Fibroblast of the aortic adventitia (primary cell): ENCODE measurements around the gene GABRE. TPM values are rescaled to one million over a fixed set of nuclear protein-coding genes. Genes with fewer than 3 reads are reported as not detected.
A peak's percentile ranks its signal among the peaks of the same experiment; 100 is the strongest.

ENCODE experiments used
- DNase-seq: peaks from one replicate; pipeline ENCODE4 v3.0.0-alpha.2; 2010; ENCODE audit warnings: low read depth
- H3K4me3 ChIP-seq: 2 replicates; pipeline ENCODE4 v1.5.1; 2011; ENCODE audit warnings: low read depth, mild to moderate bottlenecking, control low read depth, low read length, moderate library complexity
- total RNA-seq: library from RNA; depleted of rRNA; stranded (reverse); fragments of >200 nt; gene quantifications from 2 replicates; pipeline ENCODE4 v1.2.3, GENCODE V29; 2012; ENCODE audit warnings: low replicate concordance
- TF ChIP-seq, protein P1 (sequence below): IDR thresholded peaks from 2 replicates; pipeline ENCODE4 v1.5.1; 2011; ENCODE audit warnings: mild to moderate bottlenecking, low read length, control low read depth, inconsistent platforms; ENCODE audit not compliant: insufficient read depth

GABRE gene
- total RNA-seq, 1 donor = 33.2 TPM

DNA sequence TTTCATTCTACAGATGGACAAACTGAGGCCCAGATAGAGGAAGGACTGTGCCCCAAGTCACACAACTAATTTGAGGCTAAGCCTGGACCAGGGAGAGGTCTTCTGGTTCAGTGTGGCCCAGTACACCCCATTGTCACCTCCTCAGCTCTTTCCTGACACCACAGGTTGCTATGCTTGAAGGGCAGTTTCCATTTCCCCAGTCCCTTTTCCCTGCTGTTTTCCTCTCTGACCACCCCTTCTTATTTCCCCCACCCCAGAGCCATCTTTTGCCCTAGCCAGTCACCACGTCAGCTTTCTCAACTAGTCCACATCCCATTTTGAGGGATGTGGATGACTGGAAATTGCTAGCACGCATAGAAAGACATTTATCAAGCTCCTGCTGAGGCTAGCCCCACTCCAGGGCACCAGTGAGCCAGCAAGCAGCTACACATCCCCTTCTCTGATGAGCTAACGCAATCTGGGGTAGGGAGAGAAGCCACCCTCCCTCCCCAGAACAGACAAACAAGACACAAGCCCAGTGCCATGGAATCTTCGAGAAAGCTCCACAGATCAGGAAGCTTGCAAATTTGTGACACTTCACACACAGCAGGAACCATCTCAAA lies 1.3 kb downstream of the GABRE start:
- H3K4me3 ChIP-seq = peak overlapping the region; percentile 76
- DNase-seq = peak; percentile 31
- TF ChIP-seq, protein P1, sequence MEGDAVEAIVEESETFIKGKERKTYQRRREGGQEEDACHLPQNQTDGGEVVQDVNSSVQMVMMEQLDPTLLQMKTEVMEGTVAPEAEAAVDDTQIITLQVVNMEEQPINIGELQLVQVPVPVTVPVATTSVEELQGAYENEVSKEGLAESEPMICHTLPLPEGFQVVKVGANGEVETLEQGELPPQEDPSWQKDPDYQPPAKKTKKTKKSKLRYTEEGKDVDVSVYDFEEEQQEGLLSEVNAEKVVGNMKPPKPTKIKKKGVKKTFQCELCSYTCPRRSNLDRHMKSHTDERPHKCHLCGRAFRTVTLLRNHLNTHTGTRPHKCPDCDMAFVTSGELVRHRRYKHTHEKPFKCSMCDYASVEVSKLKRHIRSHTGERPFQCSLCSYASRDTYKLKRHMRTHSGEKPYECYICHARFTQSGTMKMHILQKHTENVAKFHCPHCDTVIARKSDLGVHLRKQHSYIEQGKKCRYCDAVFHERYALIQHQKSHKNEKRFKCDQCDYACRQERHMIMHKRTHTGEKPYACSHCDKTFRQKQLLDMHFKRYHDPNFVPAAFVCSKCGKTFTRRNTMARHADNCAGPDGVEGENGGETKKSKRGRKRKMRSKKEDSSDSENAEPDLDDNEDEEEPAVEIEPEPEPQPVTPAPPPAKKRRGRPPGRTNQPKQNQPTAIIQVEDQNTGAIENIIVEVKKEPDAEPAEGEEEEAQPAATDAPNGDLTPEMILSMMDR = no peak

DNA sequence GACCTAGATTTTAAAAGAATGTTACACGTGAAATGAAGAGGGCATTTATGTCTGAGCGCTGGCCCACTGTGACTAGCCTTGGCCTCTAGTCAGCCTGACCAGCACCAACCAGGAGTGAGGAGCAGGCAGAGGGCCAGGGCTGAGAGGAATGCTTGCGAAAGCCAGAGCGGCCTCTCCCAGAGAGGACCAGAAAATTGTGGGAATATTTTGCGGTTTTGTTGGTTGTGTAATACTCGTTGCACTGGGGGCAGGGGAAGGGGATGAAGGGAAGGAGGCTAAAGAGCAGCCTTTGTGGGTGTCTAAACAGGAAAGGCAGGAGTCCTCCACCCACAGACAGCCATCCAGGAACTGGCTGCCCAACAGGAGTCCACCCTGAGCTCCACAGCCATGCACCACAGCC lies 3.8 kb downstream of the GABRE start:
- H3K4me3 ChIP-seq = peak overlapping the region; percentile 56
- peak; percentile 96 for DNase-seq
- TF ChIP-seq, protein P1 = no peak

DNA sequence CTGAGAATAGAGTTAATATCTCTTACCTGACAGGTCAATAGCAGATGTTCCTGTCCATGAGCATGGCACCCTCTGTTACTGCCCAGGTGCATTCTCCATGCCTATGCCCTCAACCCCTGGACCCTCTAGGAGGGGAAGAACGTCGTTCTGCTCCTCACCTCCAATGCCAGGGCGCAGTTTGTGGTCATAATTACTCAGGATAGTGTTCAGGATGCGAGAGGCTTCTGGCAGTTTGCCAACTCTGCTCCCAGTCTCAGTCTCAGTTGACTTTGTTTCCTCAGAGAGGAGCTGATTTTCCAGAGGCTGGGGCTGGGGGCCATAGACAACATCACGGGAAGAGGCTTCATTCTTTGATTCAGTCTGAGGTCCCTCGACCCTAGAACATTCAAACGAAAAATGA lies 4.4 kb downstream of the GABRE start:
- H3K4me3 ChIP-seq = no peak overlapping the region
- TF ChIP-seq, protein P1 = no peak
- DNase-seq = no peak

DNA sequence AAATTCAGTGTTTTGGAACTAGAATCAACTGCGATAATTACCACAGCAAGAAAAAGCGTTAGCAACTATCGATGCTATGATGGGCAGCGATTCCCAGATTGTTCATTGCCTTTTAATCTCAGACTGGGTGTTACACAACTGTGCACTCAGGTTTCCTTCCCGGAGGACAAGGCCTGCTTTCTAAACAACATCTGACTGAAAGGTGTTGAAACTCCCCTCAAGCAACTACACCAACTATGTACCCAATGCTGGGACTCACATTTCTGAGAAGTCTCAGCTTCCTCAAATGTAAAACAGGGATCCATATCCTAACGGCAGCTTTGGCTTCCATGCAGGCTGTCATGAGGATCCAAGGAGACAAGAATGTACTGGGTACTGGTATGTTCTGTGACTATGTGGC lies 8.2 kb downstream of the GABRE start:
- DNase-seq = no peak
- no peak overlapping the region for H3K4me3 ChIP-seq

DNA sequence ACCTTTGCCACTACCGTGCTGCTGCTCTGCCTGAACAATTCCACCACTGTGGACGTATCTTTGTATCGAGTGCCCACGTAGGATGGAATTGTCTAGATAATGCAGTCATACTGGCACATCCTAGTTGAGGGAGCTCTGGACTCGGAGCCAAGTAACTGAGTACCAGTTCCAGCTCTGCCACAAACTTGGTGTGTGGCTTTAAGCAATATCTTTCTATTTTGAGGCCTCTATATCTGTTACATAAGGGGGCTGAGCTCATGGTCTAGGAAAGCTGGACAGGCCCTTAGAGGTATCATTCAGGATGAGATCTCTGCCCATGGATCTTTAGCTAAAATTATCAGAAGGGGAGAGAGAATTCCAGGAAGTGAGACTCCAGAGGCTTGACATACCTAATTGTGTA lies 12.4 kb downstream of the GABRE start:
- TF ChIP-seq, protein P1 = no peak

More for the DNA sequence above, 8.2 kb downstream of the GABRE start:
- TF ChIP-seq, protein P1 = no peak

DNA sequence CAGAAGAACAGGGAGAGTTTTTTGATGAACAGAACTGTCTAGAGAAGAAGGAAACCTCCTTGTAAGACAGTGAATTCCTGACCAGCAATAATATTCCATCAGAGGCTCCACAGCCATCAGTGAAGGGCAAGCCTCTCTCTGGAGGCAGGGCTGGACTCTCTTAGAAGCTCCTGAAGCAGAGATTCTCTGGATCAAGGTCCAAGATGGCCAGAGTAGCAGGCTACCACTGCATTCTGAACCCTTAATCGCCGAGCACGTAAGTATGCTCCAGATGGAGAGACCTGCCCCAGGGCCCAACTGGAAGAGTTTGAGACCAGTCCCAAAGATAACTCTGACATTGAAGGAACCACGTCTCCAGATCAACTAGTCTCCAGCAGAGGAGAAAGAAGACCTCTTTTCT lies 16.4 kb downstream of the GABRE start:
- DNase-seq = no peak
- no peak overlapping the region for H3K4me3 ChIP-seq
- TF ChIP-seq, protein P1 = no peak

More for the DNA sequence above, 12.4 kb downstream of the GABRE start:
- H3K4me3 ChIP-seq = no peak overlapping the region
- no peak for DNase-seq

DNA sequence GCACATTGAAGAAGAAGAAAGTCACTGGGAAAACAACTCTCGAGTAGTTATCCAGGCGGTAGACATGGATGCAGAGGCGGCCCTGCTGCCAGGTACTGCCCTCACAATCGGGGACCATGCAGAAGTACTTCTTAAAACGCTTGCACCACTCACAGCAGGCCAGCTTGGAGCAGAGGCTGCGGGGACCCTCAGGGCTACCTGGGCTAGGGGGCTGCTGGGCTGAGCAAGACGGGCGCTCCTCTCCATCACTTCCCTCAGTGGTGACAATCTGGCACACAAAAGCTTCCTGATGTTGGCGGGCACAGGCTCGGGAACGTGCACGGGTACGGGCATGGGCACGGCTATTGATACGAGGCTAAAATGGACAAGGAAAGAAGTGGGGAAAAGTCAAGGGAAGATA lies 19.7 kb downstream of the GABRE start:
- TF ChIP-seq, protein P1 = no peak
- DNase-seq = no peak
- H3K4me3 ChIP-seq = no peak overlapping the region
